IMR-90 (cell line): ENCODE data around the gene SHE.

Experiments
- CTCF ChIP-seq: conservative IDR thresholded peaks from 2 replicates; pipeline ENCODE4 v1.5.1; 2012; ENCODE audit warnings: mild to moderate bottlenecking, low read depth, low read length, improper control_type of control experiment
- POLR2A ChIP-seq: IDR thresholded peaks from 2 replicates; pipeline ENCODE4 v1.6.1; 2012; ENCODE audit warnings: mild to moderate bottlenecking, low read depth, low read length

DNA sequence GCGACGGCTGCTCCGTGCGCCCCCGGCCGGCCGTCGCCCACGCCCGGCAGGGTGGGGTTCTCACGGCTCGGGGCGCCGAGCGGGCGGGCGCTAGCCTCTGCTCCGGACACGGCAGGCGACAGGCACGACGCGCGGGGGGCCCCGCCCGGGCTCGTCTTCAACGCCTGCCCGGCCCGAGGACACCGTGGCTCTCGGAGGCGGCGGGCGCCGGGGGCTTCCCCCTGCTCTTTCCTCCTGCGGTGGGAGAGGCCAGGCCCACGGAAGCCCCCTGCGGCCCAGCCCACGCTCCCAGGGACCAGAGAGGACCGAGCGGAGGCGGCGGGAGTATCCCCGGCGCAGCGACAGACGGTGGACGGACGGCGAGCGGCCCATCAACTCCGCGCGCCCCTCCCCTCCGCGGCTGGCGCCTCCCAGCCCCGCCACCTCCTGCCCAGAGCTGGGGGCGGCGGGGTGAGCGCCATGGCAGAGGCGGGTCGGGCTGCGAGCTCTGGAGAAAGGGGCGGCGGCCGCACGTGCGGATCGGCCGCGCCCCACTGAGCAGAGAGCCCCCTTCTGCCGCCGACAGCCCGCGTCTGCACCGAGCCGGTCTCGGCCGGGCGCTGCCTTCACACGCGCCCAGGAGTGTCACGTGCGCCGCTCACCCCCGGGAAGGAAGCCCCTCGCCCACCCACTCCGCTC is at the start of gene SHE, which contains the start of gene TDRD10:
- TF ChIP-seq CTCF (no peak), POLR2A (no peak)
